Stimulated activated CD8-positive, alpha-beta memory T cell treated with anti-CD3 and anti-CD28 coated beads, Interleukin-2, amount 100 ng/mL, for 48 hours (primary cell): ENCODE measurements around the gene RIN3.
"Not testable (repeated sequence)": the region's sequence is repeated elsewhere in the genome, so short reads cannot be mapped to it uniquely, and the experiment has no call there.

Experiments
- DNase-seq, 2 donors: peaks; one replicate each; pipeline ENCODE4 v3.0.0-alpha.2; 2020; ENCODE audit warnings: low read depth in 2 of 2

Gene RIN3

DNA sequence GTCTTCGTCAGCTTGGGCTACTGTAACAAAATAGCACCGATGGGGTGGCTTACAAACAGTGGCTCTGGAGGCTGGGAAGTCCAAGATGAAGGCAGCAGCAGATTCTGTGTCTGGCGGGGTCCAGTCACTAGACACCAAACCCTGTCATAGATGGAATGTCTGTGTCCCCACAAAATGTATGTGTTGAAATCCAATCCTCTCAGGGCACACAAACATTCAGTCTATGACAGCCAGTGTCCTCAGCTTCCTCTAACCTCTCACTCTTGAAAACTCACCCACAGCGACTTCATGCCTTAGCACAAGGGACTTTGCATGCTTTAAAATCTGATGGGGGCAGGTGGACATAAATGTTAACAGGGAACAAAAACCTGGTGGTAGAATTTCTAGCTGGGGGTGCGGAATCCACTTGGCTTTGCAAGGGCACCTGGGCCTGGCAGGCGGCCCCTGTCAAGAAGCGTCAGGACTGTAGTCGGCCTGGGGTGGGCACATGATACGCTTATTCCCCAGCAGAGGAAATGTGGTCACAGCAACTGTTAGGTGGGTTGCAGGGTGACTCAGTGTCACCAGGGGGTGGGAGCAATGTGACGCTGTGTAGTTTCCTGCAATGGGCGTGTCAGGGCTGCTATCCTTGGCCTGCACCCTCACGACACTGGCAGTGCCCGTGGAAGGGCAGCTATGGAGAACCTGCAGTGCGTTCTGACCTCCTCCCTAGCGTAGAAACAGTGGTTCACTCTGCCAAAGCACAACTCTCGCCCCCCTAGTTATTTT lies 17.7 kb downstream of the RIN3 start:
- DNase-seq, result peak; percentile 62 to 71

- no peak for DNase-seq
Observed at GRCh38 chr14:92532490-92533163, 19.0 kb downstream of the RIN3 start.

DNA sequence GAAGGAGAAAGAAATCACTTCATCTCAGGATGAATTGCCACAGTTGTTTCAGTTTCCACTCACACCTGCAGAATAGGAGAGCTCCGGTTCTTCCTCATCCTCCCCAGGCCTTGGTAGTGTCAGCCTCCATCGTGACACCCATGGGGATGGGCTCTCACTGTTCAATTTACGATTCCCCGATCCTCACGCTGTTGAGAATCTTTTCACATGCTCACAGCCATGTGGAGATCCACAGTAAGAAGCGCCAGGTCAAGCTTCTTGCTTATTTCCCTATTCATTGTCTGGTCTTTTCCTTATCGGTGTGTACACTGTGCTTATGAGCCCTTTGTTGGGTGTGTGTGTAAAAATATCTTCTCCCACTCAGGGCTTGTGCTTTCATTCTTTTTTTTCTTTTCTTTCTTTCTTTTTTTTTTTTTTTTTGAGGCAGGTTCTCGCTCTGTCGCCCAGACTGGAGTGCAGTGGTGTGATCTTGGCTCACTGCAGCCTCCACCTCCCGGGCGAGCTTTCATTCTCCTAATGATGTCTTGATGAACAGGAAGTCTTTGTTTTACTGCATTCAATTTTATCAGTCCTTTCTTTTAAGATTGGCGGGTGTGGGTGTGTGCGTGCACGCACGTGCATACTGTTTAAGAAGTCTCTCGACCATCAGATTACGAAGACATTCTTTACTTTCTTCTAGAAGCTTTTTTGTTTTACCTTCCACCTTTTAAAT lies 21.5 kb downstream of the RIN3 start:
- DNase-seq, result no peak

DNA sequence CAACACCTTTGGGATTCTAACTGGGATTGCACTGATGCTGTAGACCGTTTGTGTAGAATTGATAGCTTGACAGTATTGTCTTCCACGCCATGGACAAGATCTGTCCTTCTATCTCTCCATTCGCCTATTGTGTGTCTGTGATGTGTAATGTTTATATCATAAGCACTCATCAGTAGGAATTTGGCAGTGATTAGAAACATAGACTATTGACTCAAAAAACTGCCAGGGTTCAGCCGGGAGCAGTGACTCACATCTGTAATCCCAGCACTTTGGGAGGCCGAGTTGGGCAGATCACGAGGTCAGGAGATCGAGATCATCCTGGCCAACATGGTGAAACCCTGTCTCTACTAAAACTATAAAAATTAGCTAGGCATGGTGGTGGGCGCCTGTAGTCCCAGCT lies 22.6 kb downstream of the RIN3 start:
- DNase-seq, result not testable (repeated sequence)

- no peak for DNase-seq
Observed at GRCh38 chr14:92538412-92538985, 24.9 kb downstream of the RIN3 start.

DNA sequence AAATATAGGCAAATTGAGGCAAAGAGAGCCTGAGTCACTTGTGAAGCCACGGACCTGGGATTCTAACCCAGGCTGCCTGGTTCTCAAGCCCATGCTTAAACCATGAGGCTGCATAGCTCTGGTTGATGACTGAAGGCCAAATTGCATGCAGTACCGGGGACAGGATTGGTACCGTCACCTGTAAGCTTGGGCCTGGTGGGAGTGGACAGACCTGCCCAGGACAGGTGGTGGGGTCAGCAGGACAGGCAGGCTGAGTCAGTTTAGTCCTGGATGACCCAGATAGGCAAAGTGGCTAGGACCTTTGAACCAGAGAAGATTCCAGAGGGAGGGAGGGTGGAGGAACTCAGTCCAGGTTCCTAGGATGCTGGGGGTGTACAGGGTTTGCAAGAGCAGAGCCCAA lies 25.8 kb downstream of the RIN3 start:
- no peak for DNase-seq

GRCh38 chr14:92539875-92540274 lies 26.3 kb downstream of the RIN3 start:
- DNase-seq, result no peak

DNA sequence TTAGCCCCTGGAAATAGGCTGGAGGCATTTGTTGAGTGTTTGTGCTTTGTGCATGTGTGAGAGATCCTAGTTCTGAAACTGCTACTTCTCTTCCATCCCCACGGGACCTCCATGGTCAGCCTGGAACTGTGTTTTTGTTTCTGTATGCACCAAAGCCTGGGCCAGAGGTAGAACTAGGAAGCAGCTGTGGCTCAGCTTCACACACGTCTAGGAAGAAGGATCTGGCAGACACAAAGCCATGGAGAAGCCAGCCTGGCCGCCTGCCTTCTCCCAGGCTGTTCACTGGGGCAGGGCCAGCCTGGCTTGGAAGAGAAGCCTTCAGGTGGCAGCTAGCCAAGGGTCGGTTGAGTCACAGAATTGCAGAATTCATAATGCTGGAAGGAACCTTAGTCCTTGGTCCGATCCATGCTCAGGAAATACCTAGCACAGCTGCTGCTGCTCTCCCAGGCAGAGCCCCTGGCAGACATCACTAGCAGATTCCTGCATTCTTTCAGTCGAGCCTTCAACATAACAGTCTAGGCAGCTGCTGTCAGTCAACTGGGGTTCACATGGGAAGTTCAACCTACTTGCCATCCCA lies 27.0 kb downstream of the RIN3 start:
- no peak for DNase-seq

GRCh38 chr14:92542766-92543554 lies 29.4 kb downstream of the RIN3 start:
- DNase-seq, result no peak

DNA sequence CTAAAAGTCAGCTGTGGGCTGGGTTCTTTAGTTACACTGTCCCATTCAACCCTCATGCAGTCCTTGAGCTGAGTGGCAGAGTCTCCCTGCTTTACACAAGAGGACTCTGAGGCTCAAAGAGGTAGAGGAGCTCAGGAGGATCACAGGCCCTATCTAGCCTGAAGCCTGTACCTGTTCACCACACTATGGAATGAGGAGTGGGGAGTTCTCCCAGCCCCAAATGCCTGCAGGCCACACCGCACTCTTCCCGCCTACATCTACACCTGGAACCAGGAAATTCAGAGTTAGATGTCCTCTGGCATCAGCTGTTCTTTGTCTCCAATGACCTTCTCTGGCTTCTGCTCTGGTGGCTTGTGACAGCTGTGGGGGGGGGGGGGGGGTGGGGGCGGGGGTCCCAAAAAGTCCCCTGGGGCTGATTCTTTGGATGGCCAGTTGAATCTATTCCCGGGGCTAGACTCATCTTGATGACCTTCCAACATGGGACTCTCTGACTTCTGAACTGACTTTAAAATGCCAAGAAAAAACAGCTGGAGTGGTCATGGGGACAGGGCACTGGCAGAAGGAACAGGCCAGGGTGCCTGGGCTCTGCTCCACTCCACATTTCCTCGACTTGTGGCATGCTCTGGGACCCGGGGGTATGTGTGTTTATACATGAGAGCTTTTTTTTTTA lies 30.6 kb downstream of the RIN3 start:
- DNase-seq, result no peak

DNA sequence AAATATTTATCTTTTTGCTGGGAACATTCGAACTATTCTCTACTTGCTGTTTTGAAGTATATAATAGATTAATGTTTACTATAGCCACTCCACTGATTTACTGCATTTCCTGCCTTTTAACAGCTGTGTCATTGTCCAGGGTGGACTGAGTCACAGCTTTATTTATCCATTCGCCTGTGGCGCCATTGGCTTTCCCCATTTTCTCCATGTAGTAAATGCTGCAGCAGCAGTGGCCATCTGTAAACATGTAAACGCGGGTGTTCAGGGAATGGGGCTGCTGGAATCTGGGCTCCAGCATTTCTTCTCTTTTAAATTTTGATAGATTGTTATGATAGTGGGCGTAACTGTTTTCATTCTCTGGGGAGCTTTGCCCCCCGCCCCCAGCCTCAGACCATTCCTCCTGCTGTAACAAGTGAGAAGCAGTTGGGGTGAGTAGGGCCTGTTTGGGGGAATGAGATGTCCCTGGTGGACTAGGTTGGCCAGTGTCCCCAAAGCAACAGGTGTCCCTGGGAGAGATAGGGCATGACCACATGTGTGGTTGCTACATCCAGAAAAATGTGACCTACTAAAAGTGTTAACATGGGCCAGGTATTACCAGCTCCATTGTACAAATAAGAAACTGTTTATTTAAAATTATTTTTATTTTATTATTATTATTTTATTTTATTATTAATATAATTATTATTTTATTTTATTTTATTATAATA lies 32.9 kb downstream of the RIN3 start:
- DNase-seq, result no peak

GRCh38 chr14:92549105-92549858 lies 35.7 kb downstream of the RIN3 start:
- no peak for DNase-seq

GRCh38 chr14:92549859-92550230 lies 36.3 kb downstream of the RIN3 start:
- DNase-seq, result no peak

GRCh38 chr14:92551044-92551841 lies 37.7 kb downstream of the RIN3 start:
- no peak for DNase-seq

GRCh38 chr14:92552066-92552465 lies 38.5 kb downstream of the RIN3 start:
- no peak for DNase-seq

GRCh38 chr14:92553438-92553837 lies 39.9 kb downstream of the RIN3 start:
- DNase-seq, result no peak

DNA sequence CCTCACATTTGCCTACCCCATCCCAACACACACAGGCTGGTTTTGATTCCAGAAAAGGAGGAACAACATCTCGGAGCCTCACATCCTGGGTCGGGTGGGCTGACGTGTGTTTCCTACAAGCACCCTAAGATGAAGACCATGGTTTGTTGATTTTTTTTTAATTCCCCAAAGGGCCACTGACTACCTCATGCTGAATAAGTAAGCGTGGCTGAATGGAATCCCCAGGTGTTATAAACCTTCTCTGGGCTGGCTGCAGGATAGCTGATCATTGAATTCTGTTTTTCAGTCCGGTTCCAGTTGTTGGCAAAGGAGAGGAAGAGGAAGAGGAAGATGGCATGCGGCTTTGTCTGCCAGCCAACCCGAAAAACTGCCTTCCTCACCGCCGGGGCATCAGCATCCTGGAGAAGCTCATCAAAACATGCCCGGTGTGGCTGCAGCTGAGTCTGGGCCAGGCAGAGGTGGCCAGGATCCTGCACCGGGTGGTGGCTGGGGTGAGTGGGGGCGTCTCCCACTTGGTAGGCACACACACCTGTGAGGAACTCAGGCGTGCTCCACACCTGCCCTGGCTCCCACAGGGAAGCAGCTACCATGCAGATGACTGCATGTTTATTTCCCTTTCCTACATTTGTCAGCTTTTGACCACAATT lies 42.0 kb downstream of the RIN3 start:
- no peak for DNase-seq

- no peak for DNase-seq
Observed at GRCh38 chr14:92556255-92556741, 42.7 kb downstream of the RIN3 start.
